SJCRH30 (cell line): ENCODE data around the gene ODF2L. TPM values are rescaled to one million over a fixed set of nuclear protein-coding genes. Genes with fewer than 3 reads are reported as not detected.

Source experiments
- DNase-seq, 2 experiments: peaks; one replicate each; pipeline ENCODE4 v3.0.0-alpha.2; 2015 to 2020
- H3K27ac ChIP-seq: fragments of 250-450 bp; sonication (Bioruptor Pico); 2 replicates; pipeline ENCODE4 v1.5.1; 2020; ENCODE audit warnings: mild to moderate bottlenecking, moderate library complexity
- H3K27me3 ChIP-seq: fragments of 250-450 bp; sonication (Bioruptor Pico); 2 replicates; pipeline ENCODE4 v1.5.1; 2020; ENCODE audit warnings: mild to moderate bottlenecking, moderate library complexity
- H3K36me3 ChIP-seq: fragments of 250-450 bp; sonication (Bioruptor Pico); 2 replicates; pipeline ENCODE4 v1.5.1; 2020; ENCODE audit warnings: mild to moderate bottlenecking, moderate library complexity
- H3K4me1 ChIP-seq: fragments of 250-450 bp; sonication (Bioruptor Pico); 2 replicates; pipeline ENCODE4 v1.5.1; 2020; ENCODE audit warnings: mild to moderate bottlenecking, moderate library complexity
- H3K4me3 ChIP-seq: fragments of 250-450 bp; sonication (Bioruptor Pico); 2 replicates; pipeline ENCODE4 v1.5.1; 2020; ENCODE audit warnings: mild to moderate bottlenecking, moderate library complexity
- H3K9me3 ChIP-seq: fragments of 250-450 bp; sonication (Bioruptor Pico); replicated peaks from 2 replicates; pipeline ENCODE4 v1.5.1; 2020; ENCODE audit warnings: mild to moderate bottlenecking, moderate library complexity
- total RNA-seq: library from RNA; depleted of rRNA; stranded (reverse); fragments of >200 nt; shearing (Covaris generic); gene quantifications from 2 replicates; pipeline ENCODE4 v1.2.3, GENCODE V29; 2014; rRNA removed

Gene ODF2L
- total RNA-seq, 1 experiment from 2014 or later: 25.3 TPM

- Histone ChIP-seq H3K9me3 (no peaks in the 10 kb centered on the region), H3K27me3 (no peaks in the 10 kb centered on the region), H3K27ac (no peak overlapping the region), H3K36me3 (no peaks in the 10 kb centered on the region), H3K4me1 (no peaks in the 10 kb centered on the region), H3K4me3 (no peak overlapping the region)
- no peak for DNase-seq
Observed at GRCh38 chr1:86318436-86318835, 77.7 kb downstream of the ODF2L start.

- H3K36me3 ChIP-seq: no peaks in the 10 kb centered on the region
- DNase-seq: no peak
- no peak overlapping the region for H3K27ac ChIP-seq
- H3K27me3 ChIP-seq: no peaks in the 10 kb centered on the region
- H3K9me3 ChIP-seq: no peaks in the 10 kb centered on the region
- H3K4me3 ChIP-seq: no peak overlapping the region
- no peaks in the 10 kb centered on the region for H3K4me1 ChIP-seq
Observed at GRCh38 chr1:86317926-86318325, 78.2 kb downstream of the ODF2L start.

GRCh38 chr1:86305731-86306130 is 90.4 kb downstream of the ODF2L start:
- Histone ChIP-seq H3K4me3 (no peak overlapping the region), H3K9me3 (no peaks in the 10 kb centered on the region), H3K27ac (no peak overlapping the region), H3K4me1 (no peaks in the 10 kb centered on the region), H3K27me3 (no peaks in the 10 kb centered on the region; the same call in 1 of the 2 replicates), H3K36me3 (no peaks in the 10 kb centered on the region)
- DNase-seq: no peak

- Histone ChIP-seq H3K27me3 (no peaks in the 10 kb centered on the region), H3K9me3 (no peaks in the 10 kb centered on the region; the same call in none of the 2 replicates), H3K36me3 (no peaks in the 10 kb centered on the region), H3K4me1 (no peaks in the 10 kb centered on the region), H3K27ac (no peak overlapping the region), H3K4me3 (no peak overlapping the region)
- DNase-seq: no peak
Observed at GRCh38 chr1:86303041-86303690, 93.0 kb downstream of the ODF2L start.

Other genes with a start within 250 kb of the ODF2L start
- 2.2 and 3.2 TPM in 2 replicates for gene COL24A1, start 239.6 kb downstream of the ODF2L start, total RNA-seq
- not detected in 2 replicates for gene CLCA2, start 27.8 kb upstream of the ODF2L start, total RNA-seq
- not detected in 2 replicates for gene CLCA1, start 72.6 kb upstream of the ODF2L start, total RNA-seq
- not detected in 2 replicates for gene CLCA4, start 150.8 kb upstream of the ODF2L start, total RNA-seq